ENCODE data around the gene TNIK.

DNA sequence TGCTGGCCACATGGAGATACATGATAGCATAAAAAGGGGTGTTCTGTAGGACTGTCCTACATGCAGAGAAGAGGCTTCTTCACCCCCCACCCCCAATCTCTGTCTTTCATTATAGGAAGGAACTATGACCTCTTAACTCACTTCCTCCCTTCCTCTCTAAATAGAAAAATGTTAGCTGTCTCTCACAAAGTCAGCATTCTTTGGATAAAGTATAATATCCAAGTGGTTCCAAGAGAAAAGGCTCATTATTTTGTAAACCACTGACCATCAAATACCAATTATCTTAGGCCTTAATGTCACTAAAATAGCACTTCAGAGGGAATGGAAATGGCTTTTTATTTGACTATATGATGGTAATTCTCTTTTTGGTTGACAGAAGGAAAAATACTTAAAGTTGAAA is 338.4 kb downstream of the TNIK start:
- TF ChIP-seq, protein P1, sequence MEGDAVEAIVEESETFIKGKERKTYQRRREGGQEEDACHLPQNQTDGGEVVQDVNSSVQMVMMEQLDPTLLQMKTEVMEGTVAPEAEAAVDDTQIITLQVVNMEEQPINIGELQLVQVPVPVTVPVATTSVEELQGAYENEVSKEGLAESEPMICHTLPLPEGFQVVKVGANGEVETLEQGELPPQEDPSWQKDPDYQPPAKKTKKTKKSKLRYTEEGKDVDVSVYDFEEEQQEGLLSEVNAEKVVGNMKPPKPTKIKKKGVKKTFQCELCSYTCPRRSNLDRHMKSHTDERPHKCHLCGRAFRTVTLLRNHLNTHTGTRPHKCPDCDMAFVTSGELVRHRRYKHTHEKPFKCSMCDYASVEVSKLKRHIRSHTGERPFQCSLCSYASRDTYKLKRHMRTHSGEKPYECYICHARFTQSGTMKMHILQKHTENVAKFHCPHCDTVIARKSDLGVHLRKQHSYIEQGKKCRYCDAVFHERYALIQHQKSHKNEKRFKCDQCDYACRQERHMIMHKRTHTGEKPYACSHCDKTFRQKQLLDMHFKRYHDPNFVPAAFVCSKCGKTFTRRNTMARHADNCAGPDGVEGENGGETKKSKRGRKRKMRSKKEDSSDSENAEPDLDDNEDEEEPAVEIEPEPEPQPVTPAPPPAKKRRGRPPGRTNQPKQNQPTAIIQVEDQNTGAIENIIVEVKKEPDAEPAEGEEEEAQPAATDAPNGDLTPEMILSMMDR (IDR thresholded peaks at IDR 0.05; ENCODE audit: poor library complexity, severe bottlenecking) = no peak
- TF ChIP-seq RAD21 (conservative IDR thresholded peaks at IDR 0.05) (no peak), POLR2AphosphoS5 (IDR thresholded peaks at IDR 0.05) (no peak), EZH2 (IDR thresholded peaks at IDR 0.05; ENCODE audit: borderline replicate concordance, insufficient read depth, low read length, poor library complexity, severe bottlenecking) (no peak), EP300 (conservative IDR thresholded peaks at IDR 0.05; ENCODE audit: poor library complexity, severe bottlenecking) (no peak), SMC3 (conservative IDR thresholded peaks at IDR 0.05; ENCODE audit: poor library complexity) (no peak)
